Sigmoid colon (tissue), 4 donors: Measurements from ENCODE around the gene TRMU.

Experiments
- EP300 ChIP-seq, 4 donors: sonication (generic); formaldehyde crosslinking; IDR thresholded peaks; one replicate each; pipeline ENCODE4 v1.6.1; 2017; ENCODE audit warnings: antibody characterized with exemption in 4 of 4
- POLR2A ChIP-seq, 2 donors: fragments of 450-650 bp; IDR thresholded peaks; one replicate each; pipeline ENCODE4 v1.6.1; 2016; ENCODE audit warnings: antibody characterized with exemption in 2 of 2, mild to moderate bottlenecking in 2 of 2, moderate library complexity in 2 of 2
- POLR2AphosphoS5 ChIP-seq, 4 donors: sonication (generic); formaldehyde crosslinking; IDR thresholded peaks; one replicate each; pipeline ENCODE4 v1.6.1; 2017; ENCODE audit warnings: antibody characterized with exemption in 4 of 4
- TF ChIP-seq, protein P1 (sequence below), 4 experiments: fragments of 450-650 bp in 3 of 4; fragments of 200-600 bp in 1 of 4; IDR thresholded peaks; one replicate each; pipeline ENCODE4 v1.5.1; 2016 to 2019; ENCODE audit warnings: antibody characterized with exemption in 4 of 4, mild to moderate bottlenecking in 3 of 4, moderate library complexity in 2 of 4

DNA sequence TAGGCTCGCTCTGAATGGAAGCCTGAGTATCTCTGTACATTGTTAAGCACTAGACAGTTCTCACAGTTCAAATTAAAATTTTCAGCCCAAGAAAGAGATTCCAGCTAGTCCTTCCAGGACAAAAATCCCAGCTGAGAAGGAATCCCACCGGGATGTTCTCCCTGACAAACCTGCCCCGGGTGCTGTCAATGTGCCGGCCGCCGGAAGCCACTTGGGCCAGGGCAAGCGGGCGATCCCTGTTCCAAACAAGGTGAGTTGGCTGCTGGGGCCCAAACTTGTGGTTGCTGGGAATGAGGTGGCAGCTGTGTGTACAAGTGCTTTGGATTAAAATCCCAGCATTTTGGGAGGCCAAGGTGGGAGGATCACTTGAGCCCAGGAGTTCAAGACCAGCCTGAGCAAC, 23.5 kb upstream of the TRMU start:
- TF ChIP-seq POLR2A (IDR thresholded peaks at IDR 0.05) (no peak), POLR2AphosphoS5 (IDR thresholded peaks at IDR 0.05) (no peak), EP300 (IDR thresholded peaks at IDR 0.05) (no peak)
- TF ChIP-seq, protein P1, sequence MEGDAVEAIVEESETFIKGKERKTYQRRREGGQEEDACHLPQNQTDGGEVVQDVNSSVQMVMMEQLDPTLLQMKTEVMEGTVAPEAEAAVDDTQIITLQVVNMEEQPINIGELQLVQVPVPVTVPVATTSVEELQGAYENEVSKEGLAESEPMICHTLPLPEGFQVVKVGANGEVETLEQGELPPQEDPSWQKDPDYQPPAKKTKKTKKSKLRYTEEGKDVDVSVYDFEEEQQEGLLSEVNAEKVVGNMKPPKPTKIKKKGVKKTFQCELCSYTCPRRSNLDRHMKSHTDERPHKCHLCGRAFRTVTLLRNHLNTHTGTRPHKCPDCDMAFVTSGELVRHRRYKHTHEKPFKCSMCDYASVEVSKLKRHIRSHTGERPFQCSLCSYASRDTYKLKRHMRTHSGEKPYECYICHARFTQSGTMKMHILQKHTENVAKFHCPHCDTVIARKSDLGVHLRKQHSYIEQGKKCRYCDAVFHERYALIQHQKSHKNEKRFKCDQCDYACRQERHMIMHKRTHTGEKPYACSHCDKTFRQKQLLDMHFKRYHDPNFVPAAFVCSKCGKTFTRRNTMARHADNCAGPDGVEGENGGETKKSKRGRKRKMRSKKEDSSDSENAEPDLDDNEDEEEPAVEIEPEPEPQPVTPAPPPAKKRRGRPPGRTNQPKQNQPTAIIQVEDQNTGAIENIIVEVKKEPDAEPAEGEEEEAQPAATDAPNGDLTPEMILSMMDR (IDR thresholded peaks at IDR 0.05): no peak
